WTC11 (cell line): ENCODE measurements around the gene INTS11. TPM values are rescaled to one million over a fixed set of nuclear protein-coding genes. Genes with fewer than 3 reads are reported as not detected.

Experiments
- AFF4 ChIP-seq: sonication (generic); formaldehyde crosslinking; IDR thresholded peaks from 2 replicates; pipeline ENCODE4 v1.8.1; 2023; ENCODE audit warnings: mild to moderate bottlenecking, missing genetic modification reagents, borderline replicate concordance
- ARID4B ChIP-seq: sonication (generic); formaldehyde crosslinking; IDR thresholded peaks from 2 replicates; pipeline ENCODE4 v1.8.0; 2023; ENCODE audit warnings: missing genetic modification reagents, mild to moderate bottlenecking, borderline replicate concordance
- CDX4 ChIP-seq: fragments of 250-450 bp; sonication (Bioruptor Pico); IDR thresholded peaks from 2 replicates; pipeline ENCODE4 v1.9.0; 2021; ENCODE audit warnings: moderate library complexity, mild to moderate bottlenecking, inconsistent platforms, borderline replicate concordance
- E2F5 ChIP-seq: sonication (generic); formaldehyde crosslinking; IDR thresholded peaks from 2 replicates; pipeline ENCODE4 v1.8.1; 2022; ENCODE audit warnings: mild to moderate bottlenecking, moderate library complexity, missing genetic modification reagents
- FOXJ3 ChIP-seq: sonication (generic); formaldehyde crosslinking; IDR thresholded peaks from 2 replicates; pipeline ENCODE4 v1.9.0; 2021; ENCODE audit warnings: missing genetic modification reagents, mild to moderate bottlenecking, borderline replicate concordance
- FOXK1 ChIP-seq: sonication (generic); formaldehyde crosslinking; IDR thresholded peaks from 2 replicates; pipeline ENCODE4 v1.8.0; 2022; ENCODE audit warnings: mild to moderate bottlenecking, moderate library complexity, missing genetic modification reagents
- KAT7 ChIP-seq: sonication (generic); formaldehyde crosslinking; IDR thresholded peaks from 2 replicates; pipeline ENCODE4 v1.8.1; 2023; ENCODE audit warnings: missing genetic modification reagents, mild to moderate bottlenecking, borderline replicate concordance
- MLX ChIP-seq: sonication (generic); formaldehyde crosslinking; IDR thresholded peaks from 2 replicates; pipeline ENCODE4 v1.8.1; 2023; ENCODE audit warnings: mild to moderate bottlenecking, missing genetic modification reagents, moderate library complexity
- MYBL2 ChIP-seq: sonication (generic); formaldehyde crosslinking; IDR thresholded peaks from 2 replicates; pipeline ENCODE4 v1.8.1; 2023; ENCODE audit warnings: mild to moderate bottlenecking, moderate library complexity, missing genetic modification reagents
- NFE2L1 ChIP-seq: sonication (generic); formaldehyde crosslinking; IDR thresholded peaks from 2 replicates; pipeline ENCODE4 v1.8.1; 2023; ENCODE audit warnings: missing genetic modification reagents
- PREB ChIP-seq: sonication (generic); formaldehyde crosslinking; IDR thresholded peaks from 2 replicates; pipeline ENCODE4 v1.8.1; 2022; ENCODE audit warnings: mild to moderate bottlenecking, missing genetic modification reagents, moderate library complexity, borderline replicate concordance
- RORB ChIP-seq: fragments of 250-450 bp; sonication (Bioruptor Pico); IDR thresholded peaks from 2 replicates; pipeline ENCODE4 v1.9.0; 2021; ENCODE audit warnings: mild to moderate bottlenecking
- SP1 ChIP-seq: sonication (generic); formaldehyde crosslinking; conservative IDR thresholded peaks from 2 replicates; pipeline ENCODE4 v1.8.1; 2022; ENCODE audit warnings: missing genetic modification reagents
- STAT6 ChIP-seq: sonication (generic); formaldehyde crosslinking; conservative IDR thresholded peaks from 2 replicates; pipeline ENCODE4 v1.8.1; 2023; ENCODE audit warnings: mild to moderate bottlenecking, low read depth, missing genetic modification reagents, moderate library complexity
- TP53 ChIP-seq: sonication (generic); formaldehyde crosslinking; IDR thresholded peaks from 2 replicates; pipeline ENCODE4 v1.8.1; 2023; ENCODE audit warnings: mild to moderate bottlenecking, missing genetic modification reagents
- ZMAT4 ChIP-seq: fragments of 250-450 bp; sonication (Bioruptor Pico); IDR thresholded peaks from 2 replicates; pipeline ENCODE4 v1.9.0; 2021; ENCODE audit warnings: mild to moderate bottlenecking
- ZNF121 ChIP-seq: sonication (generic); formaldehyde crosslinking; IDR thresholded peaks from 2 replicates; pipeline ENCODE4 v1.8.0; 2023; ENCODE audit warnings: missing genetic modification reagents
- ZNF232 ChIP-seq: sonication (generic); formaldehyde crosslinking; IDR thresholded peaks from 2 replicates; pipeline ENCODE4 v1.8.0; 2022; ENCODE audit warnings: mild to moderate bottlenecking, missing genetic modification reagents
- ZNF416 ChIP-seq: fragments of 250-450 bp; sonication (Bioruptor Pico); IDR thresholded peaks from 2 replicates; pipeline ENCODE4 v1.9.0; 2021; ENCODE audit warnings: mild to moderate bottlenecking, inconsistent platforms
- ZSCAN18 ChIP-seq: fragments of 250-450 bp; sonication (Bioruptor Pico); IDR thresholded peaks from 2 replicates; pipeline ENCODE4 v2.1.2; 2022; ENCODE audit warnings: mild to moderate bottlenecking, moderate library complexity
- total RNA-seq: library from RNA; stranded (reverse); gene quantifications from 3 replicates; pipeline ENCODE4 v1.2.3, GENCODE V29; 2021

Gene INTS11
- total RNA-seq, 1 experiment from 2014 or later = 170 TPM

GRCh38 chr1:1273512-1274298 lies 50.8 kb downstream of the INTS11 start, which contains the start of gene UBE2J2 (continued):
- TF ChIP-seq PREB (CRISPR knock-in tag) (no peak), ZNF416 (CRISPR knock-in tag) (no peak), CDX4 (no peak), RORB (no peak), FOXK1 (CRISPR knock-in tag) (peak; percentile 83), NFE2L1 (0 out of 2 replicates have a peak, but pooled peaks have one; percentile 43), ZNF121 (CRISPR knock-in tag) (no peak), MLX (CRISPR knock-in tag) (no peak), ZNF232 (CRISPR knock-in tag) (no peak), ZSCAN18 (CRISPR knock-in tag) (no peak), ARID4B (CRISPR knock-in tag) (peak; percentile 80; the same call in 1 of the 2 replicates), ZMAT4 (CRISPR knock-in tag) (no peak), FOXJ3 (no peak), SP1 (CRISPR knock-in tag) (peak; percentile 93), KAT7 (CRISPR knock-in tag) (no peak), STAT6 (peak; percentile 83; the same call in 1 of the 2 replicates), E2F5 (CRISPR knock-in tag) (peak; percentile 37; the same call in 1 of the 2 replicates), MYBL2 (CRISPR knock-in tag) (peak; percentile 73; the same call in 1 of the 2 replicates), AFF4 (CRISPR knock-in tag) (no peak), TP53 (CRISPR knock-in tag) (0 out of 2 replicates have a peak, but pooled peaks have one; percentile 22)
